ENCODE results near the gene DIP2C.

The DIP2C gene

GRCh38 chr10:554182-554848 lies 135.2 kb downstream of the DIP2C start:
- peak; percentile 34 for DNase-seq (ENCODE audit: low read depth)
- TF ChIP-seq CTCF (IDR thresholded peaks at IDR 0.05; ENCODE audit: low read length, missing control alignments) = no peak
- H3K4me3 ChIP-seq (replicated peaks; ENCODE audit: low read depth, low read length) = no peak overlapping the region

GRCh38 chr10:553233-553632 lies 136.2 kb downstream of the DIP2C start:
- DNase-seq (ENCODE audit: low read depth) = no peak
- no peak overlapping the region for H3K4me3 ChIP-seq (replicated peaks; ENCODE audit: low read depth, low read length)
- no peak for TF ChIP-seq CTCF (IDR thresholded peaks at IDR 0.05; ENCODE audit: low read length, missing control alignments)

GRCh38 chr10:552679-553078 lies 136.8 kb downstream of the DIP2C start:
- TF ChIP-seq CTCF (IDR thresholded peaks at IDR 0.05; ENCODE audit: low read length, missing control alignments) = no peak
- H3K4me3 ChIP-seq (replicated peaks; ENCODE audit: low read depth, low read length) = no peak overlapping the region
- no peak for DNase-seq (ENCODE audit: low read depth)

- no peak for DNase-seq (ENCODE audit: low read depth)
- TF ChIP-seq CTCF (IDR thresholded peaks at IDR 0.05; ENCODE audit: low read length, missing control alignments) = no peak
- no peak overlapping the region for H3K4me3 ChIP-seq (replicated peaks; ENCODE audit: low read depth, low read length)
Observed at GRCh38 chr10:551373-552252, 137.9 kb downstream of the DIP2C start.

- H3K4me3 ChIP-seq (replicated peaks; ENCODE audit: low read depth, low read length) = no peak overlapping the region
- DNase-seq (ENCODE audit: low read depth) = no peak
- no peak for TF ChIP-seq CTCF (IDR thresholded peaks at IDR 0.05; ENCODE audit: low read length, missing control alignments)
Observed at GRCh38 chr10:550665-551372, 138.6 kb downstream of the DIP2C start.

GRCh38 chr10:549391-549790 lies 140.1 kb downstream of the DIP2C start:
- DNase-seq (ENCODE audit: low read depth) = no peak
- H3K4me3 ChIP-seq (replicated peaks; ENCODE audit: low read depth, low read length) = no peak overlapping the region
- TF ChIP-seq CTCF (IDR thresholded peaks at IDR 0.05; ENCODE audit: low read length, missing control alignments) = no peak

Measured in fibroblast of pulmonary artery (primary cell).